NCI-H187 (cell line): Measurements from ENCODE around the gene CCDC174.
"Not testable (repeated sequence)": the region's sequence is repeated elsewhere in the genome, so short reads cannot be mapped to it uniquely, and the experiment has no call there.

Experiments
- DNase-seq, 2 experiments: peaks; one replicate each; lab custom pipeline; 2025; lab: John Stamatoyannopoulos, UW

The CCDC174 gene

DNA sequence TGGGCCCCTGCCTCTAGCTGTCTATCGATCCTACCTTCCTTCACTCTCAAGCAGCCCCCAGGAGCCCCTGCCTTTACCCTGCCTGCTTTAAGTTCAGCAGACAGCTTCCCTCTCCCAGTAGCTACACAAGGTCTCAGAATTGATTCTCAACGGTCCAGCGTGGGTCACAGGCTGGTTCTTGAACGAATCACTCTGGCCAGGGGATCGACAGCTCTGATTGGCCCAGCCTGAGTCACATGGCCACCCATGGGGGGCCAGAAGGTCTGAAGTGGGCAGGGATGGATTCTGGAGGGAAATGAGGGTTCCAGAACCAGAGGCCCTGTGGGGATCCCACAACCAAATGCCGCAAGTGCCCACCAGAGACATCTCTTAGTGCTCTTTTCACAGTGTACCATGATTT is 23.7 kb upstream of the CCDC174 start:
- DNase-seq: no peak

DNA sequence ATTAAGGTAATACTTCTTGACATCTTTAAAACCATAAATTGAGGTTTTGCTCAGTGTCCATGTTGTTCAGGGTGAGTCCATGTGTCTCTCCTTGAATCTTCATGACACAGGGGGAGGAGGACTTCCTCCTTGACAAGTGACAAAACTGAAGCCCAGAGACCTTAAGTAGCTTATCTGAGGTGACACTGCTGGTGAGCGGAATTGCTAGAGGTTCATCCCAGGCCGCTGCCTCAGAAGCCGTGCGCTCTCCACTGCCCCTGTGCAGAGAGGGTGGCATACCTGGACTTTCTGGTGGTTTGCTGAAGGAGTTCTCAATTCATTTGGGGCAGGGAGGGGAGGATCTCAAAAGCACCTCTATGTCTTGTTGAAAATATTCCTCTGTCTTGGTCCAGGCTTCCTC is 23.2 kb upstream of the CCDC174 start:
- no peak for DNase-seq

DNA sequence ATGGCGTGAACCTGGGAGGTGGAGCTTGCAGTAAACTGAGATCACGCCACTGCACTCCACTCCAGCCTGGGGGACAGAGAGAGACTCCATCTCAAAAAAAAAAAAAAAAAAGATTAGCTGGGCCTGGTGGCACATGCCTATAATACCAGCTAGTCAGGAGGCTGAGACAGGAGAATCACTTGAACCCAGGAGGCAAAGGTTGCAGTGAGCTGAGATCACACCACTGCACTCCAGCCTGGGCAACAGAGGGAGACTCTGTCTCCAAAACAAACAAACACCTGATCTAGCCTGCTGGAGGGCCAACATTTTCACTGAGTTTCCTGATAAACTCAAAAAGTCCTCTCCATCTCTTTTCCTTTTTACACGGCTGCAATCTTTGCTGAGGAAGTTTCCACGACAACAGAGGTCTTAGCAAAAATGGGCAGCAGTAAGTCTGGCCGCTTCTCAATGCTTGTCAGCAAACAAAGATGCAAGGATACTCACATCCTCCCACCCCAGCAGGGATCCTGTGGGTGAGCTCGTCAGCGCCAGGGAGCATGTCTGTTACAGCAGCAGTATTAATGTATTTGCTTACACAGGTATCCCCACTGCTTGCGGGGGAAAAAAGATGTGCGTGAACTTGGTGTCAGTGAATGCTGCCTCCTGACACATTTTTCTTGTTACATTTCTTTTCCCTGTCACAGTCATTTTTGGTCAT is 21.0 kb upstream of the CCDC174 start:
- DNase-seq: no peak

DNA sequence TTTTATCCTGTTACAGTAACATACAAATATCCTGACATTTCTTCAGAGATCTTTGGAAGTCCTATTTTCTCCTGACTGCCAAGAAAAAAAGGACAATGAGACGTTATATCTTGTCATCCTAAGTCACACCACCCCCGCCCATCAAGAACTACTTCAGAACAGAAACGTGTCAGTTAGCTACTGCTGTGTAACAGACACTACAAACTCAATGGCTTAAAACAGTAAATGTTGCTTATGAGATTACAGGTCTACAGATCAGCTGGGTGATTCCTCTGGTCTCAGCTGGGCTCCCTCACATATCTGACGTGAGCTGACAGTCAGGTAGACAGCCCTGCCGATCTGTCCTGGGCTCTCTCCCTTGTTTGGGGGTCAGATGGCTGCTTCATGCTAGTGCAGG is 20.5 kb upstream of the CCDC174 start:
- no peak for DNase-seq

DNA sequence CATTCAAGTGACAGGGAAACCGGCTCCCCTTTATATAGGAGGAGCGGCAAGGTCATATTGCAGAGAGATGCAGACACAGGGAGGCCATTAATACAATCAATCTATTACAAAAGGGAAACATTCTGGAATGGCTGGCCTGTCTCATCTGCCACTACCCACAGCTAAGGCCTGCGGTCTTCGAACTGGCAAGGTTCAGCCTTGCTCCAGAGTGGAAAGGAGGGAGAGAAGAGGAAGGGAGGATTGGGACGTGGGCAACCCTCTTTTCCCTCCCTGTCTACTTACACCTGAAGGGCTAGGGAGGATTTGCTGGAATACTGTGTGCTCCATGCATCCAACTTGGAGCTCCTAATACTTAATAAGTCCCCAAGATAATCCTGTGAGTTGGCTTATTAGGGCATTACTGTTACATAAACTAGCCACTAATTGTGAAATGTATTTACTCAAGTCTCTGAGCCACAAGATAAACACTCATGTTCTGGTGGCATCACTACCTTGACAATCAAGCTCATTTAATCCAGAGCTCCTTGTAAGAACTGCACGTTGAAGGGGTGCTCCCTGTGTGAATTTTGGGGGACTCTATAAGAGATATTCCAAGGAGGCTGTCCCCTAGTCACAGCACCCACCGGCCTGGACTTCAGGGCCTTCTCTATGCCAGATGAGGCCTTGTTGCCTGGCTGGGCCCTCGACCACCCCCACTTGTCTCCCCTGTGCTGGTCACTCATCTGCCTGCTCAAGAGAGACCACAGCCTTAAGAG is 19.7 kb upstream of the CCDC174 start:
- no peak for DNase-seq

DNA sequence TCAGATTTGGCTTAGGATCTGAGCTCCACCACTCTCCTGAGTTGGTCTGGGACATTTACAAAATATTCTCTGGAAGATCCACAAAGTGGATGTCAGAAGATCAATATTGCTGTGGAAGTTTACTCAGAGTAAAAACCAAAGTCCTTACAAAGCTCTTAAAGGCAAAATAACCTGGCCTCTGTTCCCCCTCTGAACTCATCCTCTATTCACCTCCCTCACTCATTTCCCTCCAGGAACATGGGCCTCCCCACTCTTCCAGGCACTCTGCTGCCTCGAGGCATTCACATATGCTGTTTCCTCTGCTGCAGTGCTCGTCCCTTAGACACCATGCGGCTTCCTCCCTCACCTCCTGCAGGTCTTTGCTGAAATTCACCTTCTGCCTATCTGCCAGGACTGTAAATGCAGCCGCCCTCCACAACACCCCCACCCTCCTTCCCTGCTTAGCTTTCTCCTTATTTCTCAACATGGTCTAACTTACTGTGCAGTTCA is 19.1 kb upstream of the CCDC174 start:
- DNase-seq: no peak

DNA sequence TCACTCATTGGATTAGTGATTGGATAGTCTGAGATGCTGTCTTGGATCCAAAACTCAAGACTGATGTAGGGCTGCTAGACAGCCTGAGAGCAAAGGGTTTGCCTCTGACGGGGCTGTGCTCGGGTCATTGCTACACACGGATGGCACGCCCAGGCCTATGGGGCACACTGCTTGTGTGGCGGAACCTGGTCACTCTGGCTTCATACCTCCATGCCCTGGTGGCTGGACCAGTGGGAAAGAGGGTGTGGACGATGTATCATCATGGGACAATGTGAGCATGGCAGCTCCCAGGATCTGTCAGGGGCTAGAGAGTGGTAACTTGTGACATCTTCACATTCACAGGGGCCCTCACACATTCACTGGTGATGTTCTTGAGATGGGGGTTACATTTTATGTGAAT is 18.1 kb upstream of the CCDC174 start:
- DNase-seq: no peak

DNA sequence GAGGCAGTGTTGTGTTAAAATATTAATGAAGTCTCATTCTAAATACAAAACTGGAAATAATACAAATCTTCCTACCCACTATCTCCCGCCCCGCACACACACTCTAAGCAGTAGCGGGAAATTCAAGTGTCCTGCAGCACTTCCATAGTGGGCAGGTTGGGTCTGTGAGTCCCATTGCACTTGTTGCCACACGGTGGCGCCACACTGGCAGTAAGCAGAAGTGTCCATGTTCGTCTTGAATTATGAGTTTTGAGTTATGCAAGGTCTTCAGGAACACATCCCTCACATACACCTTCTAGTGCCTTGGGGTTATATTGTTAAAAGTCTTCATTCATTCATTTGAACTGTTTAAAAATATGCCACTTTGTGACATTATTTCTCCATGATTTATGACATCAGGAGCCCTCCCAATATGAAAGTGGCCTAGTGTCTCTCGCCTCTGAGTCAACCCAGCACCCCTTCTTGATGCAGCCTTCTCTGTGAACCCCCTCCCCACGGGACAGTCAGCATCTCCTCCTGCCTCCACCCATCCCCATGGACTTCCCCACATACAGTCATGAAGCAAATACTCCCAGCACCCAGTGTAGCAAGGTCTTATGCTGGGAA is 17.6 kb upstream of the CCDC174 start:
- no peak for DNase-seq

DNA sequence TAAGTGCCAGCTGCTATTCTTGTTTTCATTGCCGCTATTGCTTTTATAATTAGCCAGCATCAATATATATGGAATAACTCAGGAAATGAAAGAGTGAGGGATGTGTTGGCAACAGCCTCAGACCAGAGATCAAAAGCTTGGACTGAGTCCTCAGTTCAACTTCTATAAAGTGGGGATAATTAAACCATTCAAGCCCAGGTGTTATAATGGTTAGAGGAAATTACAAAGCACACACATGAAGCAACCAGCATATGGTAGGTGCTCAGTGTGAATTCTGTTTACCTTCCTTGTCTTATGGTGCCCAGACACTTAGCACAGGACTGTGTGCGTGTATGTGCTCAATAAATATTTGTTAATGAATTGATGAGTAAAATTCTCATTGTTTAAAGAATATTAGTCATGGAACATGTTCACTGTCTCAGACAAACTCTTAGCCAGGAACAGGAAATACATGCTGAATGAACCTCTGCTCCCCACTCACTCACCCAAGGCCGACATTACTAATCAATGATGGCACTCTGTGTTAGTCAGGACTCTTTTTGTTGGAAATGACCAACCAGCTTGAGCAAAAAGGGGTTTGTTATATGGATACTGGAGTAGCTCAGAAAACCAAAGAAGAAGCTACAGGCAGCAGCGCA is 16.7 kb upstream of the CCDC174 start:
- DNase-seq: no peak

DNA sequence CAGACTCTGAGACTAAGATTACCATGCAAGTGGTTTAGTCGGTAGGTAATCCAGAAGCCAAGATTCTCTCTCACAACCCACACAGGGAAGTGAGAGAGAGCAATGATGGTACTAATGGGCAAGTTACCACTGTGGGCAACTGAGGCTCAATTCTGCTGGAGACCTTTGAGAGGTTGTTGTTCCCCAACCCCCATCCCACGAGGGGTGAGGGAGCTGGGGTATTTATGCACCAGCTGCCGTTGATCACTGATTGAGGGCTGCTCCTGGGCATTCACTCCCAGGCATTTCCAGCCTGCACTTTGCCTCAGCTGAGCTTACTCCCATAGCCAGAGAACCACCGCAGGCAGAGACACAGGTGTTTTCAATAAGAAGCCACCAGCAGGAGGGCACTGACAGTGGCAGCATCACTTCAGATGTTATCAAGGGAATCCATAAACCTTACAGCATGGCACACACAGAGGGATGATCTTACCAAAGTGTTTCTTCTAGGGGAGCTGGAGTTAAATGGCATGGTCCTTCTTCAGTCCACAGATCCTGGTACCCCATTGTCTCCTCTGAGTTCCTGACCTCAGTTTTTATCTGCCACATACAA is 15.0 kb upstream of the CCDC174 start:
- DNase-seq: no peak

DNA sequence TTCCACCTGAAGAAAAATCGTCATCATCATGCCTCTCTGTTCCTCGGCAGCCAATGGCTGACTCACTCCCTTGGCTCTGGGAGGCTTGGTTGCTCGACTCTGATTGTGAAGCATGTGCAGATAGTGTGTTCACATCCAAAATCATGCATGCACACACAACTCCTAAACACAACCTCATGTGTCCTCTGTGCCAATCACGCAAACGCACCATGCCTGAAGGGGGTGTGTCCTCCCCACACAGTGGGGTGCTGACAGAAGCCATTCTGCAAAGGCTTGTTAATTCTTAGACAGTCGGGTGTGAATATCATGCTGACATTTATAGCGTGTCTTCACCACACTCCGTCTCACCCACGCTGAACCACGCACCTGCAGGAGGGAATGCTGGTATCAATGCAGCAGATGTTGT is 11.4 kb upstream of the CCDC174 start:
- DNase-seq: no peak

DNA sequence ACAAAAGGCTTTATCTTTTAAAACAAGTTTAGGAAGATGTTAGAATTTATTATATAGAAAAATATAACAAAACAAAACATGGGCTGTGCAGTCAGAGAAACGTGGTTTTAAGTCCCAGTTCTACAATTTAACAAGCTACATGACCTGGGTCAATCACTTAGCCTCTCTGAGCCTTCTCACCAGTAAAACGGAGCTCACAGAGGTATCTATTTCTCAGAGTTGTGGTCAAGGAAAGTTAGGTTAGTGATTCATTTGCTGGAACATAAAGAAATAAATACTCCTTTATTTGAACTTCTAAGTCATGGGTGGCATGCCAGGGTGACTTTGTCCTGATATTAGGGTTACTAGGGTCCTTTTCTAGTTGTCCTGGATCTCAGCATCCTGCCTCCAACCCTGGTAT is 10.8 kb upstream of the CCDC174 start:
- DNase-seq: no peak

DNA sequence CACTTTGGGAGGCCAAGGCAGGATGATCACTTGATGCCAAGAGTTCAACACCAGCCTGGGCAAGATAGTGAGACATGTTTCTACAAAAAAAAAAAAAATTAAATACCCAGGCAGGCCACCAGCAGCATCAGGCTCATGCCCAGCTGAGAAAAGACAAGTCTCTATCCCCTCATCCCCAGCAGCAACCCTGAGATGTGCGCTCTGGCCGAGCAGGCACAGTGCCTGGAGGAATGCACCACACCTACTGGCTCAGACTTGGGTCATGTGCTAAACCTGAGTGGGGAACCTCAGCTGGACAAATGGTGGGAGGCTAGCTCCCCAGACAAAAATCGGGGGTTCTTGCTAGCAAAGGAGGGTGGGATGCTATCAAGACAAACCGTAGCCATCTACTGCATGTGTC is 10.2 kb upstream of the CCDC174 start:
- DNase-seq: no peak

DNA sequence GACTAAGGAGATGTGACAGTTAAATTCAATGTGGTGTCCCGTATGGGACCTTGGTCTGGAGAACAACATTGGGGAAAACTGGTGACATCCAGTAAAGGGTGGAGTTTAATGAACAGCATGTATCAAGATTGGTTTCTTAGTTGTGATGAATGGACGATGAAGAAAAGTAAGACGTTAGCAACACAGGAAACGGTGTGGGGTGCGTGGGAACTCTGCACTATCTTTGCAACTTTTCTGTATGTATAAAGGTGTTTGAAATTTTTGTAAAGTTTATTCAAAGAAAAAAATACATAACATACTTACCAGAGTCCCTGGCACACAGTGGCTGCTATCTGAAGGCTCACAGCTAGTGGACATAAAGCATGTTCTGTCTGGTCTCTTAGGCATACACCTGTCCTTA is 6.1 kb upstream of the CCDC174 start:
- DNase-seq: no peak

DNA sequence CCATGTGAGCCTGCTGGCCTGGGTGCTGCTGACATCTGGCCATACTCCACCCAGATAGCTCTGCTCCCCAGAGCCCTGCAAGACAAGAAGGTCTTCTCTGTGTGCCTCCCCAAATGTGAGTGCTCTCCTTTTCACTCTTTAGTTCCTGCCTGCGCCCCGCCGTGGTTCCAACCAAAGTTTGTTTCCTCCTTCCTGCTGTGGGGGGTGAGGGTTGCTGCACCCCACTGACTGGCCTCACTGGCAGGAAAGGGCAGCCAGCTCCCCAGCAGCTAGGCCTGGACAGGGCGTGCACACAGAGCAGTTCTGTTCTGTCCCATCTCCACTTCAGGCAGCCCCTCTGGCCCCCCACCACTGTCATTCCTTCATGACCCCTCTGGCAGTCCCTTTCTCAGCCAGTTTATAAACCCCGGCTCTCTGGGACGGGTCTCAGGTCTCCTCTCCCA is 5.4 kb upstream of the CCDC174 start:
- no peak for DNase-seq

DNA sequence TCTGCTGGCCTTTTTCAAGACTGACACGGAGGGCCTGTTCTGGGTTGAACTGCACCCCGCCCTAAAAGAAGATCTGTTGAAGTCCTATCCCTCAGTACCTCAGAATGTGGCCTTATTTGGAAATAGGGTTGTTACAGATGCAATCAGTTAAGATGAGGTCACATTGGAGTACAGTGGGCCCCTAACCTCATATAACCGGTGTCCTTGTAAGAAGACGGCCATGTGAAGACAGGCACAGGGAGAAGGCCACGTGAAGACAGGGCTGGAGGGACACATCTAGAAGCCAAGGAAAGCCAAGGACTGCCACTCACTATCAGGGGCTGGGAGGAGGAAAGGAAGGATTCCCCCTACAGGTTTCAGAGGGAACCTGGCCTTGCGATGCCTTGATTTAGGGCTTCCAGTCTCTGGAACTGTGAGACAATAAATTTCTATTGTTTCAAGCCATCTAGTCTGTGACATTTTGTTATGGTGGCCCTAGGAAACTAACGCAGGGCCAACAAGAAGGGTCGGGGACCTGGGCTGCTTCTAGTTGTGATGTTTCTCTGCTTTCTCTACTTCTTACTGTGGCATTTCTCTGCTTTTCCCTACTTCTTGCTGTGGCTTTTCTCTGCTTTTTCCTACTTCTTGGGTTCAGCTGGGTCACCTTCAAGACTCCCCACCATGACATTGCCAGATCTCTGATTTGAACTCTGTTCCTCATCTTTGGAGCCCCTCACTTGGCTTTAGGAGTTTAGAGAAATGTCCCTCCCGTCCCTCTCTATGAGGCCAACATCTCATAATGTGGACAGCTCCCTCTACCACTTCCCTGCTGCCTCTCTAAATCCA is 4.8 kb upstream of the CCDC174 start:
- no peak for DNase-seq

DNA sequence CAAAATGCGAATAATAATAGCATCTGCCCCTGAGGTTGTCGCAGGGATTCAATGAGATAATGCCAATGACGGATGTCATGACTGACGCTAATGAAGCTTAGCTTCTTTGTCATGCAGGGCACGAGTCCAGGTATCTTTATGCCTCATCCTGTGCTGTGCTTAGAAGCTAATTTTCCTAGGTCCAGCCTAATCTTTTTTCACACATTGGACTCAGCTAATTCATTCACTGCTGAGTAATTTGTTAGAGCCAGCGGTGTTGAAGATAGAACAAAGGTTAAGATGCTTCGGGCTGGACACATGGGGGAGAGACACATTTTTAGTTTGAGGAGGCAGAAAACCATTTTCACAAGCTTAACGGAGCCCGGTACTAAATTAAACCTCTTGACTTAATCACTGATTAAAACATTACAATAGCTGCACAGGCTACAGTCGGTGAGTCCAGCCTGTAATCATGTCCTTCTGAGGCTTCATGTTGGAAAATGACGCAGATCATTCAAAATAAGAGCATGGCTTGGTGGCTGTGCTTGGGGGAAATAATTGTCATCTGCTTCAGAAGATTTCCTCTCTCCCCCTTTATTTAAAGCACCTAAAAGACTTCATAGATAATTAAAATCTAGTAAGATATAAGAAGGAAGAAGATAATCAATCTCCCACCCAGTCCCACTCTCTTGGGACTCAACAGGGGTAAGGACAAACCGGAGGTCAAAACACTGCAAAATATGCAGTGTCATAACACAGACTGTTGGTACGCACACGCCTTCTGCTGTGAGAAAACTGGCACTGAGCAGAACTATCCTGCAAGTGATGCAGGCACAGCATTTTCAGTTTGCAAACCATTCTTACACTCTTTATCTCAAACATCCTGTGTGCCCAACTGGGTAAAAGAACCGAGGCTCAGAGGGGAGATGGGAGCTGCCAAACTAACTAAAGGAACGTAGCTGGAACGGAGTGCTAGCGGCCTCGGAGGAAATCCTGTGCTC is 3.3 kb upstream of the CCDC174 start:
- DNase-seq: no peak

DNA sequence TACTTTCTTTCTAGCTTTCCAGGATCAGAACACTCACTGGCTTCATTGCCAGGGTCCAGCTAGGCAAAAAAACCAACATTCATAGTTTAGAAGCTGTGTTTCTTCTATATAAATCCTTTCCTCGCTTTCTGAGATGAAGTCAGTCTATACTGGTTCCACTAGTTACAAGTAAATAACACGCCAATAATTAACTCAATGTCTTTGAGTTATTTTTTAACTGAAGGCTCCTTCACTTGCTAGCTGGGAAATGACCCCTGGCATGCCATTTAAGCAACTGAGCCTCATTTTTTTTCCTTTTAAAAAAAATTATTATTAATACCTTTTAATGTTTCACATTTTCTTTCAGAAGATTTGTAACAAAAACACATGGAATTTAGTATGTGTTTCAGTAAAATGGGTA is 2.1 kb upstream of the CCDC174 start:
- no peak for DNase-seq

DNA sequence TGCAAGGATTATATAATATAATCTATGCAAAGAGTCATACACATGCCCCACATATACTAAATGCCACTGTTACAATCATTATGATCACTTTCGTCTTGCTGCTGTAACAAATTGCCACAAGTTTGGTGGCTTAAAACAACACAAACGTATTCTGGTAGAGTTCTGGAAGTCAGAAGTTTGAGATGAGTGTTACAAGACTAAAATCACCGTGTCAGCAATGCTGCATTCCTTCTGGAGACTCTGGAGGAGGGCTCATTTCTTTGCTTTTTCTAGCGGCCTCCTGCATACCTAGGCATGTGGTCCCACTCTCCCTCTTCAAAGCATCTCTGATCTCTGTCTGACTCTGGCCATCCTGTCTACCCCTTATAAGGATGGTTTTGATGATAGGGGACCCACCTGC is 1.4 kb upstream of the CCDC174 start:
- DNase-seq: no peak

DNA sequence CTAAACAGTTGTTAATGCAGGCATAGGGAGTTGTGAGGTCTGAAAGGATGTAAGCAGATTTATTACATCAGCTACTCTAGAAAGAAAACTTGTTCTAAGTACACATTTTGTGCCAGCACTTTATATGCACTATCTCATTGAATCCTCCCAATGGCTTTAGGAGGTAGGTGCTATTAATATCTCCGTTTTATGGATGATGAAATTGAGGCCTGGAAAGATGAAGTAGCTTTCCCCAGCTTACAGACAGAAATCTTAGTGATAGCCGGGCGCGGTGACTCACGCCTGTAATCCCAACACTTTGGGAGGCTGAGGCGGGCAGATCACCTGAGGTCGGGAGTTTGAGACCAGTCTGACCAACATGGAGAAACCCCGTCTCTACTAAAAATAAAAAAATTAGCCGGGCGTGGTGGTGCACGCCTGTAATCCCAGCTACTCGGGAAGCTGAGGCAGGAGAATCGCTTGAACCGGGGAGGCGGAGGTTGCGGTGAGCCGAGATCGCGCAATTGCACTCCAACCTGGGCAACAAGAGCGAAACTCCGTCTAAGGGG is 872 bp downstream of the CCDC174 start:
- DNase-seq: not testable (repeated sequence)
